GM18907 (cell line): Measurements from ENCODE around the gene TTLL5.
A peak's percentile ranks its signal among the peaks of the same experiment; 100 is the strongest.

Experiments used
- ATAC-seq: cut with Tn5 transposase; IDR thresholded peaks from one replicate; pipeline ENCODE4 v1.9.1; 2021; ENCODE audit warnings: mild to moderate bottlenecking, moderate library complexity; ENCODE audit not compliant: unreplicated experiment

The TTLL5 gene

DNA sequence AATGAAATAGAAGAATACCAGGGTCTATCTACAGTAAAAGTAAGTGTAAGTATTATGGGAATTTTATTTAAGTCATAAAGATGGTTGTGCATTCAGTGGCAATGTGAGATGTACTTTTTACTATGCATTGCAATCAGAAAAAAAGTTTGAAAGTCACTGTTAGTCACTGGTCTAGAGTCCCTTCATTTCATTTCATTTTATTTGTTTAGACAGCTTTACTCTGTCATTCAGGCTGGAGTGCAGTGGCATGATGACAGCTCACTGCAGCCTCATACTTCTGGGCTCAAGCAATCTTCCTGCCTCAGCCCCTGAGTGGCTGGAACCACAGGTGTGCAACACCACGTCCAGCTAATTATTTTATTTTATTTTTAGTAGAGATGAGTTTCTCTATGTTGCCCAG is 278.2 kb downstream of the TTLL5 start:
- ATAC-seq = no peak

DNA sequence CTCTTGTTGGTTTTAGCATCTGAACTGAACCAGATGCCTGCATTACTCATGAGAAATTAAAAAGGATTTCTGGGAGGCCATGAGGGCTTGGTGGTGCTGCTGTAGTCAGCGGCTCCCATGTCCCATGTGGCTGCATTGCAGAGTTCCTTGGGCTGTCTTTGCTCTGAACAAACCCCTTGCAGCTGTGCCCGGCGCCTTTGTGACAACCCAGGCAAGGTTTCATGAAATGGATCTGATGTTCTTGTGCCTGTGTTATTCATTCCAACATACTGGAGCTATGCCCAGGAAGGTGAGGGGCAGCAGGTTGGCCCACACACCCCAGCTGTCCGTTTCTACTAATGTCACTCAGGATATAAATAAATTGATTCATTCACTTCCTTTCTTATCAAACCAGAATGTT is 280.0 kb downstream of the TTLL5 start:
- no peak for ATAC-seq

DNA sequence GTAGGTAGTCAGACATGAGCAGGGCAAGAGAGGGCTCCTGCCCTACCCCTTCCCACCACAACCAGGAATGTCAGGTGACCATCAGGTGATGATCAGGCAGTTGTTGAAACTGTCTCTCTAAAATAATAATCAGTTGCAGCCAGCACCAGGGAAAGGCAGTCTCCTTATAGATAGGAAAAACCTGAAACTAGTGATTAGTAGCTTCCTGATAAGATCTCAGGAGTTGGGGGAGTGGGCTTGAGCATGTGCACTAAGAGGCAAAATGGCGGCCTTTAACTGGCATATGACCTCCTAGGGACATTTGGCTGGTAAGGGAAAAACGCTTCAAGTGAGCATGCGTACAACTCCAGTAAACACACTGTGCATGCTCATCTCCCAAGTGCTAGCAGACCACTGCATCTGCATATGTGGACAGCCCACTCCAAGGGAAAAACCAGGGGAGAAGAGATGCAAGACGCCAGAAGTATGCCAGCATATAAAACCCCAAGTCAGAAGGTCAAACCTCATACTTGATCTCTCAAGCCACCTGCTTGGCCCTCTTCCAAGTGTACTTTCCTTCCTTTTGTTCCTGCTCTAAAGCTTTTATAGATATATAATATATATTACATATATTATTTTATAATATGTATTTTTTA is 283.7 kb downstream of the TTLL5 start:
- no peak for ATAC-seq

DNA sequence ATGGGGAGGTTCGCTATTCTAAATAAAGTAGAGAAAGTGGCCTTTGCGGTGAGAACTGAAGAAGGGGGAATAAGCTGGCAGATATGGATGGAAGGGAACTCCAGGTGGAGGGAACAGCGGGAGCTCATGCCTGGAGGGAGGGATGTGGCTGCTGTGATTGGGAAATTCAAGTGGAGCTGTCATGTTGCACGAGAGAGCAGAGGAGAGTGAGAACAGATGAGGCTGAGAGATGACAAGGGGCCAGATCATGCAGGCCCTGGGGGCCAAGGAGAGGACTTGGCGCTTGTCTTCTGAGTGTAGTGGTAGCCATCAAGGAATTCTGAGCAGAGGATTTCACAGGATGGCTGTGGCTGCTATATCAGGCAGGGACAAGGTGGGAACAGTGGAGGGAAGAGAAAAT is 285.7 kb downstream of the TTLL5 start:
- ATAC-seq = no peak

DNA sequence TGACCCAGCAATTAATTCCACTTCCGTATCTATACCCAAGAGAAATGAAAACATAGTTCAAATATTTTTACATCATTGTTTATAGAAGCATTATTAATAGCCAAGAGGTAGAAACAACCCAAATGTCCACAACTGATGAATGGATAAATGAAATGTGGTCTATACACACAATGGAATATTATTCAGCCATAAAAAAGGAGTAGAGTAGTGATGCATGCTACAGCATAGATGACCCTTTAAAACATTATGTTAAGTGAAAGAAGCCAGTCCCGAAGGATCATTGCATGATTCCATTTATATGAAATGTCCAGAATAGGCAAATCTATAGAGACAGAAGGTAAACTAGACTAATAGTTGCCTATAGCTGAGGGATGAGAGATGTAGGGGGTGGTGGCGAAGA is 291.4 kb downstream of the TTLL5 start:
- ATAC-seq = no peak

DNA sequence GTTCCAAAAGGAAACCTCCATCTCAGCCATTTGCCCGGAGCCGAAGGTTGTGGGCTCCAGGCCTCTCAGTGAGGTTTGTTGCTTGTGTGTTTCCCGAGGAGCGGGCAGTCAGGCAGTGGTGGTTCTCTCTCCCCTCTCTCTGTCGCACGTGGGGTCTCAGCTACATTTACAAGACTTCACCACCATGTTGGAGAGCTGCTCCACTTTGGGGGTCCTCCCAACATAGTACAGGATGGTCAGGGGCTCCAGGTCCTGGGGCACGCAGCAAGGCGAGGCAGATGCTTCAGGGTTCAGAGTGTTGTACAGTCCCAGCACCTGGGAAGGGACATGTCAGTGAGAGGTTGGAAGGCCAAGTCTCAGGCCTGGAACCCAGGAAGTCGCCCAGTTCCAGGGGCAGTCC is 298.0 kb downstream of the TTLL5 start:
- no peak for ATAC-seq

DNA sequence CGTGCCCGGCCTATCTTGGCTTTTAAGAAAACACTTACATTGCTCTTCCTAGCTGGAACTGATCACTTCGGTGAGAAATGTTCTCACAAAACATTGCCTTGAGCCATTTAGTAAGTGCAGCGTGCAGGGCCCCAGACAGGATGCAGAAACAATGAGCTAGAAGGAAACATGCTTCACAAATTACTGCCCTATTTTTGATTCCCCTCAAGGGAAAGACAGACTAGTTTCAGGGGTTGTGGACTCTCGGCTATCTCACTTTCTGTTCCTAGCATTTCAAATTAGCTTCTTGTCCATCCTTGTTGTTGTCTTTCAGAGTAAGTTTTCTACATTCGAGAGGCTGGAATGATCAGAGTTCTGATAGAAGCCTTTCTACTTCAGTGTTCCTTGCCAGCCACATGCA is 299.2 kb downstream of the TTLL5 start:
- ATAC-seq = peak; percentile 73

DNA sequence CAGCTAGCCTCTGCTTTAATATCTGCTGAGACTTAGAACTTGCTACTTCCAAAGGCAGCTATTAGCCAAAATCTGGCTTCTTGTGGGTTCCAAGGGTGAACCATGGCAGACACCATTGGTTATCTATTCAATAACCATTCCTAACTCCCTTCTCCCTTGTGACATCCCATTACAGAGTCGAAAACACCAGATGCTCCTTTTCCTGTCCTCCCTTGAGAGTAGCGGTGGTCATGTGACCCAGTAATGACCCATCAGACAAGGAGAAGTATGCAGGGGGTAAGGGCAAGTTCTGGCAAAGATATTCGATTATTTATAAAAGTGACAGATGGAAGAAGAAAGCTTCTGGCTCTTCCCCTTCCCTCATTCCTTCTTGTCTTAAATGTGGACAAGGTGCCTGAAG is 300.6 kb downstream of the TTLL5 start:
- no peak for ATAC-seq

DNA sequence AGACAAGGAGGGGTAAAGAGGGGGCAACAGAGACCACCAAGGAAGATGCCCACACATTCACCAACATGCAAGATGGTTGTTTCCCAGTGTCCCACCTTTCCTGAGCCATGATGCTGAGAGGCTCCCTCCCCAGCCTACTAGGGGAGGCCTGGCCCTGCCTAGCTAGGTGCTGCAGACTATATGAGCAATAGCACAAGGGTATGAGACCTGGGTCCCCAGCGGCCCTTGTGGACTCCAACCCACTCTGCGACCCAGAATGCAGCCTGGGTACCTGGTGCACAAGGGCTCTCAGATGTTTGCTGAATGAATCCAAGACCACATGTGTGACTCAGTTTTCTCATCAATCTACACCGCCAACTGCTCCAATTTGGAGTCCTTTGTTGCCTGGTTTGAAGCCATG is 306.8 kb downstream of the TTLL5 start:
- no peak for ATAC-seq

DNA sequence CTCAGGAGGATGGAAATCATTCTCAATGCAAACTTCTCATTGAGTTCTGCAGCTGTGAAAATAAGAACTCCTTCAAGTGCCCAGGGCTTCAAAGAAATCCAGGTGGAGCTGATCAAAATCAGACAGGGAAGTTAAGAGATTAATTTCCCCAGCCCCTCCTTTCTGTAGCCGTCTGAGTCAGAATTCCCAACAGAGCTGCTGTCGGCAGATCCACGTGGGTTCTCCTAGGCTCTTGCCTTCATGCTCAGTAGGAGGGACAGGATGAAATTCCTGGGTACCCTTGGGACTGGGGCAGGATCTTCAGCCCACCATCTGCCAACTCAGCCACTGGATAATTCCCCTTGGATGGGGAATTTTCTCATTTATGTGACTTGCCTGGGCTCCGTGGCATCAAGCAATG is 307.4 kb downstream of the TTLL5 start:
- ATAC-seq = no peak

DNA sequence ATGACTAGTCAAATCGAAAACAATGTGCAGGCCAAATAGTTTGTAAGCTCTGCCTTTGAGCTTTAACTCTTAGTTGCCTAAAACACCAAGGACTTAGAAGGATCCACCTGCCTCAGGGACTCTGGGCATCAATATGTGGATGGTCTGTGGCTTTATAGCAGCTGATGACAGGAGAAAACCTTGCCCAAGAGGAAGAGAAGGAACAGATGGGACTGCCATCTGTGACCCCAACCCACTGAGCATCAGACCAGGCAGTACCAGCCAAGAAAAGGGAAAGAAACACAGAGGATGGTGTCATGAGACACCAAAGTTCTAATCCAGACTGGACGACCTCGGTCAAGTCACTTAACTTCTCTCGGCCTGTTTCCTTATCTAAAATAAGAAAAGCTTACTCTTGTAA is 308.1 kb downstream of the TTLL5 start:
- ATAC-seq = no peak

DNA sequence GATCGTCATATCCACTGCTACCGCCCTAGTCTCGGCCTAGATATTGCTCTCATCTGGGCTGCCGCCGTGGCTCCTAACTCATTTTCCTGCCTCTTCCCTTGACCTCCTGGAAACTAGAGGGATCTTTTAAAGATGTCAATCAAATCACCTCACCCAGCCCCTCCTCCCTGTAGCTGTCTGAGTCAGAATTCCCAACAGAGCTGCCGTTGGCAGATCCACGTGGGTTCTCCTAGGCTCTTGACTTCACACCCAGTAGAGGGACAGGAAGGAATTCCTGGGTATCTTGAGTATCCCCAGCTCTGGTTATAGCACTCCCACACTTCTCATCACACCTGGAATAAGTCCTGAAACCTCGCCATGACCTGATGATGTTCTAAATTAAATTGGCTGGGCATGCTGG is 308.8 kb downstream of the TTLL5 start:
- ATAC-seq = no peak

DNA sequence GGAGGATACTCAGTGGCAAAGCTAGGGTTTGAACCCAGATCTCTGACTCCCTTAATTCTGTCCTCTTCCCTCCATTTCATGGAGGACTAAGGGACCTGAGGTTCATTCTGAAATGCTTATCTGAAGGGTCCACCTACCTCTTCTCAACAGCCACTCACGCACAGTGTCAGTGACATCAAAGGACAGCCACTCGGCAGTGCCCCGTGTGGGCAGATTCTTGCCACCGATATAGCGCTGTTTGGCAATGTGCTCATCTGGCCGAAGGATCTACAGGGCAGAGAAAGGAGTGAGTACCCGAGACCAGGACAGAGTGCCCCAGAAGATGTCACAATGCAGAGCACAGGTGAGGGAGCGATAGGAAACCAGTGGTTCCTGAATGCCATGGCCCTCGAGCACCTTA is 309.9 kb downstream of the TTLL5 start:
- no peak for ATAC-seq

DNA sequence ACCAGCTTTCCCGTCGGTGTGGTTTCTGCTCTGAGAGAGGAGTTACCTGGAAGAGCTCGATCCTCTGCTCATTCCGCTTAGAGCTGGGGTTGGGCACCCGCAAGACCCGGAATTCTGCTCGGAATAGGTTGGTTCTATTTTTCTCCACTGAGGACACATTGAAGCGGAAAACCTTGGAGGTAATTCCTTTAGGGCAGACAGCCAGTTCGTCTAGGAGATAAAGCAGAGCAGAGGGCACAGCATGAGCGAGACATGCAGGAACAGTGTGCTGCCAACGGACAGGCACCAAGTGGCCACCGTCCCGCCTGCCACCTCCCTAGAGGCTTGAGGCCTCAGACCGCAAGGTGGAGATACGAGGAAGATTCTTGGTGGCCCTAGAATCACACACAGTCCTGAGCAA is 310.5 kb downstream of the TTLL5 start:
- ATAC-seq = no peak

DNA sequence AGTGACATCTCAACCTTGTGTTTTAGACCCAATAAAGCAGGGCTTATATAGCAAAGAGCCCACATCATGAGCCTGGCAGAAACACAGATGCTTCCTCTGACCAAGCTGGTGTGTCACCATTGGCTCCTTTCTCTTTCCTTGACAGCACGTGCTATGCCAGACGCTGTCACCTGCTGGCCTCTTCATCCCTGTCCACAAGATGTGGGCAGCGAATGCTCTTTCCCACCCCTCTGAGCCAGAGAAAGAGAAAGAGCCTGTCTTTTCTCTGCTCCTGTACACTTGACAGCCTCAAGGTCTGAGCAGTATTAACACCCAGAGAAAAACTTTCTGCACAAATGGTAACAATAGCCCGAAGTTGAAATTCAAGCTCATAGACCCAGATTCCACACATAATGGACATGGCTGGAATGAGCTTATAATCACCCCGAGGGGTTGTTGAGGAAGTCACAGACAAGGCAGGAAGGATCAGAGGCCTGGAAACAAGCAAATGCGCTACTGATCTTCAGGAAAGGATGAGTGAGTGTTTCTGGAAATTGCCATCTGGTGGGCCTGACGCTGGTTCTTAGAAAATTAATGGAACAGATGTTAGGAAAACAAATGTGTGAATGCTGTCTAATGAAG is 311.9 kb downstream of the TTLL5 start:
- ATAC-seq = no peak

DNA sequence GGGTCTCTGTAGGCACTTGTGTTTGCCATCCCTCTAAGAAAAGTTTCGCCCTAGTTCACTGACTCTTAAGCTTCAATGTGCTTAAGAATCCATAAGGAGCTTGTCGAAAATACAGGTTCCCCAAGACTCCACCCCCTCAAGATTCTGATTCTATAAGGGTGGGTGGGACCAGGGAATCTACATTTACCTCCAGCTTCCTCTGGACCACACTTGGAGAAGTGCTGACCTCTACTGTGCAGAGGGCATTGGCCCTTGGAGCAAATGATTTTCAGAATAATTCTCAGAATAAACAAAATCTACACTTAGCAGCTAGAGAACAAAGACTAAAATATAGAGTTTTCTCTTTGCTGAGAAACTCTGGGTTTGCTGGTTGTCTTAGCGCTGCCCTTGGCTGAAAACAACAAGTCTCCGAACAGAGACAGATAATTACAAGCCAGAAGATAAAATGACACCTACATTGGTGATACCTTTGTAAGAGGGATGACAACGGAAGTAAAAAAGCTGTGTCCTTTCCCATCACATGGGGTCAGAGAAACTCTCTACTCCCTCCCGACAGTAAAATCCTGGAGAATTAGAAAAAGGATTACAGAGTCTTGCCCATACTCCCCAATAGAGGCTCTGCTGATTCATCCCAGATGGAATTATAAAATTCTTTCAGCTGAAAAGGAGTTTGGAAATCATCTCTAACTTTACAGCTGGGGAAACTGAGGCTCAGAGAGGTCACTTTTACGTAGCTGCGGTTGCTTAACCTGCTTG is 316.0 kb downstream of the TTLL5 start:
- no peak for ATAC-seq

DNA sequence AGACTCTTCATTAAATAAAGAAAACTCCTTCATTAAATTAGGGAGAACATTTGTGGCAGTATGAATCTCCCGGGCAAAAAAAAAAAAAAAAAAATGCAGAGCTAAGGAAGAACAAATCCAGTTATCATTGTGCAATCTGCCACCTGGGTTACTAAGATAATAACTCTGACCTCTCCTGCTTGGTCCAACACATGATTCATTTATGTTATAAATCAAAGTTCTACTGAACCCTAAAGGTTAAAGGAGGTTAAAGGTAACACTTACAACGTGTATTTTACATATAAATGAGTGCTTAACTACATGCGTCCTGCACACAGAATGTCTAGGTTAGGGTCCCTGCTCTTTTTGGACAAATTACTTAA is 316.5 kb downstream of the TTLL5 start:
- no peak for ATAC-seq

DNA sequence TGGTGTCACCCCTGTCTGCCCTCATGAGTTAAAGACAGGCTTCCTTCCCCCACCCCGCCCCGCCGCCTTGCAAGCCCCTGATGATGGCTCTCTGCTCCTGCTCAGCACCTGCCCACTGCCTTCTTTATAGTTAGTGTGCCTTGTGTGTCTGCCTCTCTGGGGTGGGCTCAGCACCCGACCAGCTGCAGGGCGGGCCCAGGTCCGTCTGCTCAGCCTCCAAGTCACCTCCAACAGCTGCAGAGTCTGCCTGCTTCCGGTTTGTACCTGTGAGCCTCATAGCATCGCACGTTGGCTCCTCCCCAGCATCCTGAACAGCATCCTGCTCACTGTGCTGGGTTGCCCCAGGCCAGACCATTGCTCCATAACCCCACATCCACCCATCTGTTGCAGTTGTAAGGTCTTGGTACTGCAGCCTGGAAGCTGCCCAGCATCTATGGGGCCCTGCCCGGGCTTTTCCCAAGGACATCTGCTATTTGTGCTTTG is 317.2 kb downstream of the TTLL5 start:
- ATAC-seq = no peak

DNA sequence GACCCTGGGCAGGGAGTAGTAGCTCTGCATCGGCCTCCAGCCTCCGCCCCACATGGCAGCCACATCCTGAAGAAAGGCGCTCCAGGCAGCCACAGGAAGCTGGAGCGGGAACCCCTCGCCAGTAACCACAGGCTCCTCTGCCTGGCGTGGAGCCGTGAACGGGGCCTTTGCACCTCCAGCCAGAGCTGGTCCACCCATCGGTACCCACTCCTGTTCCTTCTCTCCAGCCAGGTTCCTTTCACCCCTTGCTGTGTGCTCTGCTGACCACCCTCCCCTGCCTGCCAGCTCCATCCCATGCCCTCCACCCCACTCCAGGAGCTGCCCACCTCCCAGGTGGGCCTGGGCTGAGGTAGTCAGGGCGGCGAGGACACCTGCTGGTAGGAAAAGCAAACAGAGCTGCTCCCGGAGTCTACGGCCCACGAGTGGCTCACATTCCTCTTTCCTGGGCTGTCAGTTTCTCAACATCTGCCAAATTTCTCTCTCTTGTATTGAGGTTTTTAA is 318.1 kb downstream of the TTLL5 start:
- ATAC-seq = no peak

DNA sequence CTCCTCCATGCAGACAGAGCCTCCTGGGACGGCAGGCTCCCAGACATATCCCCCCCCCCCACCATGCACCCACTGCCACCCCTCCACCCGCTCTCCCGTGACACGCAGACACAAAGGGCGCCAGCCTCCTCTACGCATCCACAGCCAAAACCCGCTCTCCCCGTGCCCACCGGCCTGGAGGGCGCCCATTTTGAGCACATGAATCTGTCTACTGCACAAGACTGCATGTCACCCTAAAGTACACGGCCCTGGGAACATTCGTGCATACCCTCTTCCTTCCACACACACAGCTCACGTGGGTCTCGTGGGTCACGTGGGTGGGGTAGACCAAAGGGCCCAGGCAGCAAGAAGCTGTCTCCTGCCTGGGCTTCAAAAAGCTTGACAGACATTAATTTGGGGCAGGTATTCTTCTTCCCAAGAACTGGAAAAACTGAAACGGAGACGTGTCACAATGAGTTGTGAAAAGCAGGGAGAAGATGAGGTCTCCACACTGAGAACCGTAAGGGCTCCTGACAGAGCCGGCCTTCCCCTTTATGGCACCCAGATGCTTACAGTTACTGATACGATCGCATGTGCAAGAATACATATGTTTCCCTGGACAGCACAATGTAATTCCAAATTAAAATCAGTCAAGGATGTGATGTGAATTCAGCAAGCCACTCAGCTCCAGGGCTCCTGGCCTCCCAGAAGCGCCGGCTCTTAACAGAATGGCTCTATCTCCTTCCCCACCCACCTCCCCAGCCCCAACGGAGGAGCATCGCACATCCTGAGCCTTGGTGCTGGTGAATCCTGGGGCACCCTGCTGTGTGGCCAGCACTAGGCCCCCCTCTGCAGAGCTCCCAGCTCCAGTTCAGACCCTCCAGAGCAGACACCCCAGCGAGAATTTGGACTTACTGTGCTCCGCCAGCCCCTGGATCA is 318.9 kb downstream of the TTLL5 start:
- ATAC-seq = no peak

DNA sequence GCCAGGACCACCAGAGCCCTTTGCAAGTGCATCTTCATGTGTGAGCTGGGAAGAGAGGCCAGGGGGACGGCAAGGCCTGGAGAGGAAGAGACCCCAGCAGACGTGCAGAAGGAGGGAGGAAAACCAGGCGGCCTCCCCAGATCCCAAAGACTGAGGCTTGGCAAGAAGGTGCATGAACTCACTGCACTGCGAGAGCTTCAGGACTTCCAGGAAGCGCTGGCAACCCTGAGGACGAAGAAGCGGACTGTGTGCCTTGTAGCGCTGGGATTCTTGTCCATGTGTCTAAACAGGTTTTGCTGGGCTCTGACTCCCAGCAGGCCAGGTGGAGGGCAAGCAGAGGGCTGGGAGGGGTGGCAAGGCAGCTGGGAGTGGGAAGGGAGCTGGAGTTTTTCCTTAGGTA is 319.8 kb downstream of the TTLL5 start:
- ATAC-seq = no peak
